GM10248 (cell line): ENCODE results near the gene TPM2.
"Not testable (repeated sequence)": the region's sequence is repeated elsewhere in the genome, so short reads cannot be mapped to it uniquely, and the experiment has no call there.

Source experiments
- CTCF ChIA-PET: fragments of 300-600 bp; sonication (Branson Sonifier 250); formaldehyde crosslinking; extraction: SDS; loops from one replicate; lab custom pipeline; 2021; ENCODE audit warnings: antibody characterized with exemption; lab: Yijun Ruan, JAX
- POLR2A ChIA-PET: fragments of 350-650 bp; sonication (Branson Sonifier 250); formaldehyde crosslinking; extraction: SDS; loops from one replicate; lab custom pipeline; 2020; ENCODE audit warnings: antibody characterized with exemption; lab: Yijun Ruan, JAX
- DNase-seq: peaks from one replicate; pipeline ENCODE4 v3.0.0; 2012; ENCODE audit errors: extremely low spot score
- CTCF ChIP-seq: IDR thresholded peaks from 2 replicates; pipeline ENCODE4 v1.5.1; 2012; ENCODE audit warnings: mild to moderate bottlenecking, low read depth; ENCODE audit errors: extremely low read depth, missing control alignments, control extremely low read depth

Gene TPM2

GRCh38 chr9:35643046-35643445, 46.7 kb downstream of the TPM2 start:
- ChIA-PET POLR2A (no interaction called here), CTCF (interaction anchor here (1.4 to 4.5 kb wide), 2 partner anchors 14 to 109 kb away, joined by 3 to 26 read pairs; no protein-coding TSS in a partner anchor)
- no peak for DNase-seq
- no peak for TF ChIP-seq CTCF

DNA sequence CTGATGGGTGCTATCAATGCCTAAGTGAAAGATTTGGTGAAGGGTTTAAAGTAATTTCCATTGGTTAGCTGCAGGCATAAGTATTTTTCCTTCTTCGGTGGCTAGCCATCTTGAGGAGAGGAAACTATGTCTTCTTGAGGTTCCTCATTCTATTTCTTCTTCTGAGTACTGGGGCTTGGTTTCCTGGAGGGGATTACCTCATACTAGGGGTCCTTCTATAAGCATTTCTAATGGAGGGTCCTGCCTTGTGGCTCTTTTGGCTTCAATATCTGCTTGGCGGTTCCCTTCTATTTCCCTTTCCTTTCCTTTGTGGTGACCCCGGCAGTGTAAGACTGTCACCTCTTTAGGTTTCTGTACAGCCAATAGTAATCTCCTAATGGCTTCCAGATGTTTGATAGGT, 48.2 kb downstream of the TPM2 start:
- POLR2A ChIA-PET, DNase-seq: not testable (repeated sequence)
- CTCF ChIA-PET = interaction anchor here (3.2 kb wide), 1 partner anchor 20 kb away, joined by 7 read pairs; no protein-coding TSS in a partner anchor

DNA sequence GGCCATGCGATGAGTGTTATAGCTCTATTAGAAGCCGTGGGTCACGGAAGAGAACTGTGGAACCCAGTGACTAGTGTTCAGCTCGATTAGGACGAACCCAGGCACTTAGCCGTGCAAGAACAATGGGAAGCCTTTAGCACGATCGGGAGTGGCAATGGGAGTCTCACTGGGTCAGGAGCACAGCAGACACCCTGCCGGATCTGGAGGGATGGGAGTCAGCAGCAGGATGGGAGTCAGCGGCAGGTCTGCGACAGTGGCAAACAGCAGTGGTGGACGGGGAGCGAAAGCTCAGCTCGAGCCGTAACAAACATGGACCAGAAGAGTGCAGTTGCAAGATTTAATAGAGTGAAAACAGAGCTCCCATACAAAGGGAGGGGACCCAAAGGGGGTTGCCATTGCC, 49.3 kb downstream of the TPM2 start:
- DNase-seq, POLR2A ChIA-PET: not testable (repeated sequence)
- CTCF ChIA-PET = interaction anchor here (0.7 to 3.2 kb wide), 7 partner anchors 17 to 186 kb away, joined by 3 to 7 read pairs (median 4); partner anchors contain the start of genes CCDC107, RMRP and TLN1

GRCh38 chr9:35639631-35640030, 50.1 kb downstream of the TPM2 start:
- no peak for TF ChIP-seq CTCF
- CTCF ChIA-PET = interaction anchor here (0.7 to 3.2 kb wide), 9 partner anchors 18 to 187 kb away, joined by 3 to 7 read pairs (median 4); partner anchors contain the start of genes CCDC107, RMRP and TLN1
- DNase-seq = no peak
- POLR2A ChIA-PET = no interaction called here

- POLR2A ChIA-PET, DNase-seq: not testable (repeated sequence)
- CTCF ChIA-PET = interaction anchor here (1.1 to 3.2 kb wide), 9 partner anchors 9 to 187 kb away, joined by 3 to 7 read pairs (median 4); partner anchors contain the start of gene TLN1
Measured at GRCh38 chr9:35639225-35639624, 50.5 kb downstream of the TPM2 start.

- CTCF ChIA-PET = interaction anchor here (1.1 to 3.2 kb wide), 5 partner anchors 9 to 93 kb away, joined by 3 to 7 read pairs (median 4); partner anchors contain the start of gene TLN1
- DNase-seq, POLR2A ChIA-PET: not testable (repeated sequence)
Measured at GRCh38 chr9:35638751-35639150, 51.0 kb downstream of the TPM2 start.

DNA sequence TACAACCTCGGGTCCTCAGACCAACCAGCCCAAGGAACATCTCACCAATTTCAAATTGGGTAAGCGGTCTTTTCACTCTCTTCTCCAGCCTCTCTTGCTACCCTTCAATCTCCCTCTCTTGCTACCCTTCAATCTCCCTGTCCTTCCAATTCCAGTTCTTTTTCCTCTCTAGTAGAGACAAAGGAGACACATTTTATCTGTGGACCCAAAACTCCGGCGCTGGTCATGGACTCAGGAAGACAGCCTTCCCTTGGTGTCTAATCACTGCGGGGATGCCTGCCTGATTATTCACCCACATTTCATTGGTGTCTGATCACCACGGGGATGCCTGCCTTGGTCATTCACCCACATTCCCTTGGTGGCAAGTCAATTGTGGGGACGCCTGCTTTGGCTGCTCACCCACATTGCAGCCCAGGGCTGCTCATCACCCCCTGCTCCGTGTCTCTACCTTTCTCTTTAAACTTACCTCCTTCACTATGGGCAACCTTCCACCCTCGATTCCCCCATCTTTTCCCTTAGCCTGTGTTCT, 52.2 kb downstream of the TPM2 start:
- DNase-seq, POLR2A ChIA-PET: not testable (repeated sequence)
- CTCF ChIA-PET = interaction anchor here (1.5 kb wide), 1 partner anchor 10 kb away, joined by 7 read pairs; no protein-coding TSS in a partner anchor

- CTCF ChIA-PET = interaction anchor here (1.1 to 5.7 kb wide), 3 partner anchors 9 to 25 kb away, joined by 4 to 36 read pairs (median 6); partner anchors contain the start of genes CCDC107 and RMRP
- DNase-seq, POLR2A ChIA-PET: not testable (repeated sequence)
Measured at GRCh38 chr9:35636877-35637246, 52.9 kb downstream of the TPM2 start.

DNA sequence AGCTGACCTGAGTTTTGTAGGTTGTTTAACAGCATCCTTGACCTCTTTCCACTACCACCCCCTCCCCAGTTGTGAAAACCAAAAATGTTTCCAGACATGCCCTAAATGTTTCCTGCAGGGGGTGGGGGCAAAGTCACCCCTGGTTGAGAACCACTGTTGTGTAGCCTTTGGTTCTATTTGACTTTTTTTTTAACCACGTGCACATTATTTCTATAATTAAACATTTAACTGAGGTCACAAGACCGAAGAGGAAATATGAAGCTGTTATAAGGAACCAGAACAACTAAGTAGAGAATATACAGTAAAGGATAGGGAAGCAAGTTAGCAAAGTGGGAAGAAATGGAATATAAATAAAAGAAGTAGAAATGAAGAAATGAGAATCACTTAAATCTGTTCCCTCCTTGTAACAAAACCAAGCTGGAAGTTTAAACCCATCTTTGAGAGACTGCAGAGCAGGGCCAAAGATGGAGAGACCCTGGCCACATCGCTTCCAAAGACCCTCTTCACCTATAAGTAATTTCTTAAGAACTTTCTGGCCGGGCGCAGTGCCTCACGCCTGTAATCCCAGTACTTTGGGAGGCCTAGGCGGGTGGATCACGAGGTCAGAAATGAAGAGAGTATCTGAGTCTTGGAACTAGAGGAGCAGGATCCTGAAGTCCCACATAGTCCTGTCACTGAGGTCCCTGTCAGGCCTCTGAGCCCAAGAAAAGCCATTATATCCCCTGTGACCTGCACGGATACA, 53.4 kb downstream of the TPM2 start:
- CTCF ChIA-PET = interaction anchor here (1.1 to 5.7 kb wide), 3 partner anchors 10 to 24 kb away, joined by 4 to 36 read pairs (median 6); partner anchors contain the start of genes CCDC107 and RMRP

More for the DNA sequence above, 53.4 kb downstream of the TPM2 start:
- DNase-seq = no peak
- POLR2A ChIA-PET = no interaction called here
- no peak for TF ChIP-seq CTCF
